Vagina (tissue), 2 donors: ENCODE measurements around the gene FAM228B. TPM values are rescaled to one million over a fixed set of nuclear protein-coding genes. Genes with fewer than 3 reads are reported as not detected.

Experiments used
- DNase-seq, 2 donors: peaks; one replicate each; pipeline ENCODE4 v3.0.0-alpha.2; 2017; ENCODE audit errors: extremely low spot score in 2 of 2
- H3K27ac ChIP-seq: fragments of 200-600 bp; sonication (generic); one replicate; pipeline ENCODE4 v1.5.1; 2019
- H3K27me3 ChIP-seq: fragments of 200-600 bp; sonication (generic); one replicate; pipeline ENCODE4 v1.5.1; 2019
- H3K36me3 ChIP-seq, 2 donors: fragments of 200-600 bp; sonication (generic); one replicate each; pipeline ENCODE4 v1.5.1; 2017 to 2019
- H3K4me1 ChIP-seq: fragments of 200-600 bp; sonication (generic); one replicate; pipeline ENCODE4 v1.5.1; 2019
- H3K4me3 ChIP-seq, 2 donors: fragments of 200-600 bp; sonication (generic); 1 replicate in 1 of 2; 2 replicates in 1 of 2; pipeline ENCODE4 v1.5.1; 2016 to 2019
- H3K9me3 ChIP-seq: fragments of 200-600 bp; sonication (generic); one replicate; pipeline ENCODE4 v1.5.1; 2019
- POLR2A ChIP-seq, 2 donors: fragments of 450-650 bp; IDR thresholded peaks; one replicate each; pipeline ENCODE4 v1.6.1; 2017; ENCODE audit warnings: antibody characterized with exemption in 2 of 2, mild to moderate bottlenecking in 2 of 2, moderate library complexity in 2 of 2
- POLR2AphosphoS5 ChIP-seq, 2 donors: sonication (generic); formaldehyde crosslinking; IDR thresholded peaks; one replicate each; pipeline ENCODE4 v1.9.0; 2017; ENCODE audit warnings: antibody characterized with exemption in 2 of 2, mild to moderate bottlenecking in 2 of 2, low read depth in 1 of 2; ENCODE audit not compliant: insufficient read depth in 1 of 2
- intact Hi-C: fragments of 100-400 bp; cut with DNase I; formaldehyde crosslinking; loops from one replicate; pipeline ENCODE4 v1.15.1; 2023
- total RNA-seq: library from RNA; depleted of rRNA; stranded (reverse); fragments of >200 nt; gene quantifications from one replicate; pipeline ENCODE4 v1.2.3, GENCODE V29; 2016
- TF ChIP-seq, protein P1 (sequence below), 3 experiments: fragments of 450-650 bp in 2 of 3; fragments of 200-600 bp in 1 of 3; sonication (generic) in 1 of 3; IDR thresholded peaks; one replicate each; pipeline ENCODE4 v1.5.1; 2017 to 2019; ENCODE audit warnings: antibody characterized with exemption in 3 of 3, mild to moderate bottlenecking in 2 of 3, moderate library complexity in 2 of 3

Gene FAM228B
- total RNA-seq, 1 donor from 2014 or later = 16.5 TPM

DNA sequence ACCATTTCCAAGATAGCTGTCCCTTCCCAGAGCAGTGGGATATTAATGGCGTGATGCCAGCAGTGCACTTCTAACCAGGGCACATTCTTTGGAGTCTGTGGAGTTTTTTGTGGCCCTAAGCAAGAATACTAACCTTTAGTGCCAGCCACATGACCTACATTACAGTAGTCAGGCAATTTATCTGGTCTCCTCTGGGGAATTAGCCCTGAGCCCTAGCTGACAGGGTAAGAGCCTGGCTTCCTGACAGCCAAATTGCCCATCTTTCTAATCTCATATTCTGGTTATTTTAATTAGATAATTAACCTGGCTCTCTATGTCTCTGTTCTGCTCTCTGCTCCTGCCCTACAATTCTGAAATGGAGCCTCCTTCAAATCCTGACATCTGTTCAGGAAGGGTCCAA, 5.4 kb upstream of the FAM228B start:
- no peaks in the 10 kb centered on the region for H3K36me3 ChIP-seq
- H3K9me3 ChIP-seq = no peaks in the 10 kb centered on the region
- TF ChIP-seq POLR2A (IDR thresholded peaks at IDR 0.05) = no peak
- no peak for TF ChIP-seq POLR2AphosphoS5 (IDR thresholded peaks at IDR 0.05; ENCODE audit: insufficient read depth in 1 of 2, low read depth in 1 of 2)
- TF ChIP-seq, protein P1, sequence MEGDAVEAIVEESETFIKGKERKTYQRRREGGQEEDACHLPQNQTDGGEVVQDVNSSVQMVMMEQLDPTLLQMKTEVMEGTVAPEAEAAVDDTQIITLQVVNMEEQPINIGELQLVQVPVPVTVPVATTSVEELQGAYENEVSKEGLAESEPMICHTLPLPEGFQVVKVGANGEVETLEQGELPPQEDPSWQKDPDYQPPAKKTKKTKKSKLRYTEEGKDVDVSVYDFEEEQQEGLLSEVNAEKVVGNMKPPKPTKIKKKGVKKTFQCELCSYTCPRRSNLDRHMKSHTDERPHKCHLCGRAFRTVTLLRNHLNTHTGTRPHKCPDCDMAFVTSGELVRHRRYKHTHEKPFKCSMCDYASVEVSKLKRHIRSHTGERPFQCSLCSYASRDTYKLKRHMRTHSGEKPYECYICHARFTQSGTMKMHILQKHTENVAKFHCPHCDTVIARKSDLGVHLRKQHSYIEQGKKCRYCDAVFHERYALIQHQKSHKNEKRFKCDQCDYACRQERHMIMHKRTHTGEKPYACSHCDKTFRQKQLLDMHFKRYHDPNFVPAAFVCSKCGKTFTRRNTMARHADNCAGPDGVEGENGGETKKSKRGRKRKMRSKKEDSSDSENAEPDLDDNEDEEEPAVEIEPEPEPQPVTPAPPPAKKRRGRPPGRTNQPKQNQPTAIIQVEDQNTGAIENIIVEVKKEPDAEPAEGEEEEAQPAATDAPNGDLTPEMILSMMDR (IDR thresholded peaks at IDR 0.05) = no peak
- H3K27me3 ChIP-seq = no peaks in the 10 kb centered on the region
- DNase-seq = no peak
- intact Hi-C loops = no loop called here
- H3K27ac ChIP-seq = no peak overlapping the region
- H3K4me1 ChIP-seq = peaks cover 6% of the 10 kb centered on the region
- no peak overlapping the region for H3K4me3 ChIP-seq

DNA sequence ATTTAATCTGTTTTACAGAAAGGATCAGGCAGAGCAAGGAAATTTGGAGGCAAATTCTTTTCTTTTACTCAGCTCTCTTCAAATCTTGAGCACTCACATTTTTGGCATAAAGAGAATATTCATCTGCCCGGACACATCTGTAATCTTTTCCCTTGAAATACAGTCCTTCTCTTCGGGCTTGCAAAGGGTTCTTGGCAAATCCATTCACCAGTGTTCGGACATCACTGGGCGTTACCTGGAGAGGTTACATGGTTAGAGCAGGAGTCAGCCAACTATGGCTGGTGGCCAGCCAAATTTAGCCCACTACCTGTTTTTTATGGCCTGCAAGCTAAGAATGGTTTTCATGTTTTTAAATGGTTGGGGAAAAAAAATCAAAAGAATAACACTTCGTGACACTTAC, 2.2 kb upstream of the FAM228B start:
- DNase-seq = no peak
- H3K27ac ChIP-seq = no peak overlapping the region
- TF ChIP-seq POLR2A (IDR thresholded peaks at IDR 0.05) (no peak), POLR2AphosphoS5 (IDR thresholded peaks at IDR 0.05; ENCODE audit: insufficient read depth in 1 of 2, low read depth in 1 of 2) (no peak)
- TF ChIP-seq, protein P1 (IDR thresholded peaks at IDR 0.05) = no peak
- no peak overlapping the region for H3K4me3 ChIP-seq
- H3K9me3 ChIP-seq = no peaks in the 10 kb centered on the region
- no peaks in the 10 kb centered on the region for H3K36me3 ChIP-seq
- intact Hi-C loops = no loop called here
- no peaks in the 10 kb centered on the region for H3K27me3 ChIP-seq
- peaks cover 23% of the 10 kb centered on the region for H3K4me1 ChIP-seq

DNA sequence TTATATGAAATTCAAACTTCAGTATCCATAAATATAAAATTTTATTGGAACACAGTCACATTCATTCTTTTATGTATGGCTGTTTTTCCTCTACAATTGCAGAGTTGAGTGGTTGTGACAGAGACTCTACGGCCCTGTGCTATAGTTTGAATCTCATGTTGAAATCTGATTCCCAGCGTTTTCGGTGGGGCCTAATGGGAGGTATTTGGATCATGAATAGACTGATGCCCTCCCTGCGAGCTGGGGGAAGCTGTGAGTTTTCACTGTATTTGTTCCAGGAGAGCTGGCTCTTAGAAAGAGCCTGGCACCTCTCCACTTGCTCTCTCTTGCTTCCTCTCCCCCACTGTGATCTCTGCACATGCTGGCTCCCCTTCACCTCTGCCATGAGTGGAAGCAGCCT, 1.8 kb upstream of the FAM228B start:
- intact Hi-C loops = no loop called here

DNA sequence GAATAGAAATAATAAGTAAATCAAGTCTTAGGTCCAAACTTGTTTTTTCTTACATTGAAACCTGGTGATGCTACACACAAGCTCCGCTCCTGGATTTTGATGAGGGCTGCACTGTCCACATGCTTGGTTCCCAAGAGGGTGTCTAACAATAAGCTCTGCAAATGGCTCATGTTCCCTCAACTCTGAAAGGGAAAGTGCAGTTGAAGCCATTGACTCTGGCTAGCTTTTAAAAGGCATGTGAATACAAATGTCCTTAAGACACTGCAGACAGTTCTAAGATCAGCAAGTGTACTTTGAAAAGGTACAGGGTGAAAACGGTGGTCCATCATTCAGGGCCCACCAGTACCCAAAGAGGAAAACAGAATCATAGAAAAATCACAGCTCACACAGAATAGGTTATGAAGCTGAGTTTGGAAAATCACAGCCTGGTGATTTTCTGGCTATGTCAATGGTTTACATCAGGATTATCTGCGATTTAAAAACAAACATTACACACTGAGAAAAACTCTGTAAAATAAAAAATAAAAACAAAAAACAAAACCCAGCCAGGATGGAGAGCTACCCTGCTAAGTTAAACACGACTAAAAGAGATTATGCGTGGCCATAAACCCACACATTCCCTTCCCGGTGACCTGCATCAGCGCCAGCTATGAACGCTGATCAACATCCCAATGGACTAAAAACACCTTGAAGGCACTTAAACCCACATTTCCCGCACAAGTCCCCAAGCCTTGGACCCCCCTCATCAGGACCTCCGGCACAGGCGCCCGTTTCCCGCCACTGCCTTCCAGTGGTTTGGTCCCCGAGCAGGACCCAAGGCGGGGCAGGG, 689 bp upstream of the FAM228B start:
- H3K4me1 ChIP-seq = peaks cover 23% of the 10 kb centered on the region
- DNase-seq = no peak
- no peak for TF ChIP-seq POLR2A (IDR thresholded peaks at IDR 0.05)
- no peaks in the 10 kb centered on the region for H3K27me3 ChIP-seq
- peak overlapping the region; percentile 91 for H3K27ac ChIP-seq
- no peaks in the 10 kb centered on the region for H3K36me3 ChIP-seq
- no peaks in the 10 kb centered on the region for H3K9me3 ChIP-seq
- intact Hi-C loops = no loop called here
- peak overlapping the region; percentile 74 to 81 for H3K4me3 ChIP-seq

More for the DNA sequence above, 1.8 kb upstream of the FAM228B start:
- Histone ChIP-seq H3K4me1 (peaks cover 23% of the 10 kb centered on the region), H3K27me3 (no peaks in the 10 kb centered on the region), H3K27ac (no peak overlapping the region), H3K9me3 (no peaks in the 10 kb centered on the region), H3K4me3 (no peak overlapping the region), H3K36me3 (no peaks in the 10 kb centered on the region)
- TF ChIP-seq POLR2A (IDR thresholded peaks at IDR 0.05) (no peak), POLR2AphosphoS5 (IDR thresholded peaks at IDR 0.05; ENCODE audit: insufficient read depth in 1 of 2, low read depth in 1 of 2) (no peak)
- TF ChIP-seq, protein P1 (IDR thresholded peaks at IDR 0.05) = no peak
- DNase-seq = no peak

DNA sequence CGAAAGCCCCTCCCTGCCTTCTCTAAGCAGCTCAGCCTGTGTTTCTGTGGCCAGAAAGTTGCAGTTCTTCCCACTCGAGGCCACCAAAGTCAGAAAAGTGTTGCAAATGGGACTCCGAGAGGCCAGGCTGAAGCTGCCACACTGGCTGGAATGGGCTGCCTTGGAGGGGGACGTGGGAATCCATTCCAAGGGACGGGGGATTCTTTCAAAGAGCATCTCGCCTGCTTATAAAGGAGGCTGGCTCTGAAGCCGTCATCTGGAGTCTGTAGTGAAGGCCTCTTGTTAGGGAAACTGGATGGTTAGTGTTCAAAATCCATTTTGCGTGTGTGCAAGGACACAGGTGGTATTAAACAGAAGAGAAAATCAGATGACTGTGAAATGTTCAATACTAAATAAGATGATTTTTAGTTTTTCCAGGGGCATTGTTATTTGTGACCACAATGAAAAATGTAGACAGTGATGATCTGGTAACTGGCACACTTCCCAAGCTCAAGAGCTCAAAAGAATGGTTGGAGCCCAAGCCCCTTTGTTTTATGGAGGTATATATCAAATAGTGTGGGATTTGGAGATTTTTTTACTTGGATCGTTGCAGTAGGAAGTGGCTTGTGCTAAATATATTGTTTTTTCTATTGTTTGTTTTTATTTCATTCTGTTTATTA, 782 bp downstream of the FAM228B start:
- intact Hi-C loops = no loop called here
- no peaks in the 10 kb centered on the region for H3K9me3 ChIP-seq
- peak overlapping the region; percentile 91 for H3K27ac ChIP-seq
- H3K4me1 ChIP-seq = peaks cover 23% of the 10 kb centered on the region
- H3K4me3 ChIP-seq = peak overlapping the region; percentile 74 to 81
- H3K36me3 ChIP-seq = no peaks in the 10 kb centered on the region
- TF ChIP-seq, protein P1 (IDR thresholded peaks at IDR 0.05) = no peak
- no peak for TF ChIP-seq POLR2A (IDR thresholded peaks at IDR 0.05)
- no peak for DNase-seq
- H3K27me3 ChIP-seq = no peaks in the 10 kb centered on the region
